Panc1 (cell line): ENCODE results near the gene HGF. TPM values are rescaled to one million over a fixed set of nuclear protein-coding genes. Genes with fewer than 3 reads are reported as not detected.

Source experiments
- ATAC-seq: fragments of 200-7000 bp; cut with Tn5 transposase; 2 replicates; pipeline ENCODE4 v1.9.1; 2020; ENCODE audit warnings: mild to moderate bottlenecking, moderate library complexity
- BruUV-seq: library from RNA; stranded (reverse); fragments of 400-500 nt; replicated peaks from 2 replicates; lab custom pipeline; 2021; lab: Mats Ljungman, UMichigan
- CTCF ChIA-PET: fragments of 300-600 bp; sonication (Branson Sonifier 250); formaldehyde crosslinking; loops from one replicate; lab custom pipeline; 2022; ENCODE audit warnings: antibody characterized with exemption; lab: Charles Lee
- POLR2A ChIA-PET: fragments of 300-600 bp; sonication (Branson Sonifier 250); formaldehyde crosslinking; loops from one replicate; lab custom pipeline; 2022; ENCODE audit warnings: antibody characterized with exemption; lab: Charles Lee
- DNase-seq: peaks from one replicate; pipeline ENCODE4 v3.0.0-alpha.2; 2010; ENCODE audit warnings: low read depth, low spot score
- H3K27ac ChIP-seq: 2 replicates; pipeline ENCODE4 v1.5.1; 2011; ENCODE audit warnings: mild to moderate bottlenecking, low read length, inconsistent platforms
- H3K27me3 ChIP-seq: fragments of 200-500 bp; sonication (Bioruptor generic); 2 replicates; pipeline ENCODE4 v1.6.0; 2014; ENCODE audit warnings: low read length, inconsistent platforms; ENCODE audit not compliant: control insufficient read depth, insufficient read depth
- H3K36me3 ChIP-seq: fragments of 200-500 bp; sonication (Bioruptor generic); 2 replicates; pipeline ENCODE4 v1.5.1; 2014; ENCODE audit warnings: inconsistent platforms, mild to moderate bottlenecking, low read length, moderate library complexity; ENCODE audit not compliant: control insufficient read depth, insufficient read depth
- H3K4me1 ChIP-seq: 2 replicates; pipeline ENCODE4 v1.5.1; 2011; ENCODE audit warnings: inconsistent platforms, mild to moderate bottlenecking, low read length, moderate library complexity; ENCODE audit not compliant: control insufficient read depth, insufficient read depth
- H3K4me3 ChIP-seq, 2 experiments: 2 replicates each; pipeline ENCODE4 v1.5.1; 2011 to 2012; ENCODE audit warnings: low read depth in 2 of 2, low read length in 2 of 2, mild to moderate bottlenecking in 2 of 2, inconsistent platforms in 1 of 2, moderate library complexity in 1 of 2
- H3K9me3 ChIP-seq: fragments of 200-500 bp; sonication (Bioruptor generic); 2 replicates; pipeline ENCODE4 v1.5.1; 2014; ENCODE audit warnings: low read depth, mild to moderate bottlenecking, inconsistent platforms, low read length, moderate library complexity; ENCODE audit not compliant: control insufficient read depth, insufficient read depth
- POLR2AphosphoS5 ChIP-seq: IDR thresholded peaks from 2 replicates; pipeline ENCODE4 v1.6.1; 2012; ENCODE audit warnings: mild to moderate bottlenecking, low read depth, low read length, moderate library complexity
- SIN3A ChIP-seq: IDR thresholded peaks from 2 replicates; pipeline ENCODE4 v1.6.1; 2012; ENCODE audit warnings: low read depth, mild to moderate bottlenecking, low read length, moderate library complexity, borderline replicate concordance; ENCODE audit not compliant: insufficient read depth
- TCF7L2 ChIP-seq: IDR thresholded peaks from 2 replicates; pipeline ENCODE4 v1.6.1; 2011; ENCODE audit warnings: mild to moderate bottlenecking, low read depth, low read length, inconsistent platforms
- in situ Hi-C: cut with HindIII; loops from 2 replicates; pipeline ENCODE4 v1.10.0; 2016; ENCODE audit warnings: low sequenced_read_pairs, low pct_unique_long_range_greater_than_20kb
- intact Hi-C: fragments of 100-400 bp; cut with micrococcal nuclease; formaldehyde crosslinking; loops from one replicate; pipeline ENCODE4 v1.10.0; 2022; ENCODE audit not compliant: unreplicated experiment
- total RNA-seq: library from RNA; stranded (reverse); gene quantifications from one replicate; pipeline ENCODE4 v1.2.1, GENCODE V29; 2021; ENCODE audit not compliant: unreplicated experiment
- TF ChIP-seq, protein P1 (sequence below), 2 experiments: IDR thresholded peaks; 2 replicates each; pipeline ENCODE4 v1.6.1; 2011 to 2012; ENCODE audit warnings: low read depth in 2 of 2, control low read depth in 1 of 2, low read length in 1 of 2, mild to moderate bottlenecking in 1 of 2, moderate library complexity in 1 of 2; ENCODE audit not compliant: insufficient read depth in 1 of 2
- TF ChIP-seq, protein P2 (sequence below): fragments of 450-650 bp; IDR thresholded peaks from 2 replicates; pipeline ENCODE4 v1.5.1; 2017; ENCODE audit warnings: mild to moderate bottlenecking

The HGF gene
- total RNA-seq, 1 experiment from 2014 or later, result 0.49 TPM

GRCh38 chr7:81780914-81781693 is 11.3 kb upstream of the HGF start:
- ATAC-seq, result no peak
- H3K4me1 ChIP-seq, result no peaks in the 10 kb centered on the region
- TF ChIP-seq POLR2AphosphoS5 (no peak), SIN3A (no peak), TCF7L2 (no peak)
- TF ChIP-seq, protein P1, sequence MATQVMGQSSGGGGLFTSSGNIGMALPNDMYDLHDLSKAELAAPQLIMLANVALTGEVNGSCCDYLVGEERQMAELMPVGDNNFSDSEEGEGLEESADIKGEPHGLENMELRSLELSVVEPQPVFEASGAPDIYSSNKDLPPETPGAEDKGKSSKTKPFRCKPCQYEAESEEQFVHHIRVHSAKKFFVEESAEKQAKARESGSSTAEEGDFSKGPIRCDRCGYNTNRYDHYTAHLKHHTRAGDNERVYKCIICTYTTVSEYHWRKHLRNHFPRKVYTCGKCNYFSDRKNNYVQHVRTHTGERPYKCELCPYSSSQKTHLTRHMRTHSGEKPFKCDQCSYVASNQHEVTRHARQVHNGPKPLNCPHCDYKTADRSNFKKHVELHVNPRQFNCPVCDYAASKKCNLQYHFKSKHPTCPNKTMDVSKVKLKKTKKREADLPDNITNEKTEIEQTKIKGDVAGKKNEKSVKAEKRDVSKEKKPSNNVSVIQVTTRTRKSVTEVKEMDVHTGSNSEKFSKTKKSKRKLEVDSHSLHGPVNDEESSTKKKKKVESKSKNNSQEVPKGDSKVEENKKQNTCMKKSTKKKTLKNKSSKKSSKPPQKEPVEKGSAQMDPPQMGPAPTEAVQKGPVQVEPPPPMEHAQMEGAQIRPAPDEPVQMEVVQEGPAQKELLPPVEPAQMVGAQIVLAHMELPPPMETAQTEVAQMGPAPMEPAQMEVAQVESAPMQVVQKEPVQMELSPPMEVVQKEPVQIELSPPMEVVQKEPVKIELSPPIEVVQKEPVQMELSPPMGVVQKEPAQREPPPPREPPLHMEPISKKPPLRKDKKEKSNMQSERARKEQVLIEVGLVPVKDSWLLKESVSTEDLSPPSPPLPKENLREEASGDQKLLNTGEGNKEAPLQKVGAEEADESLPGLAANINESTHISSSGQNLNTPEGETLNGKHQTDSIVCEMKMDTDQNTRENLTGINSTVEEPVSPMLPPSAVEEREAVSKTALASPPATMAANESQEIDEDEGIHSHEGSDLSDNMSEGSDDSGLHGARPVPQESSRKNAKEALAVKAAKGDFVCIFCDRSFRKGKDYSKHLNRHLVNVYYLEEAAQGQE (IDR thresholded peaks at IDR 0.05; ENCODE audit: insufficient read depth in 1 of 2, low read depth in 2 of 2, low read length in 1 of 2), result no peak
- TF ChIP-seq, protein P2, sequence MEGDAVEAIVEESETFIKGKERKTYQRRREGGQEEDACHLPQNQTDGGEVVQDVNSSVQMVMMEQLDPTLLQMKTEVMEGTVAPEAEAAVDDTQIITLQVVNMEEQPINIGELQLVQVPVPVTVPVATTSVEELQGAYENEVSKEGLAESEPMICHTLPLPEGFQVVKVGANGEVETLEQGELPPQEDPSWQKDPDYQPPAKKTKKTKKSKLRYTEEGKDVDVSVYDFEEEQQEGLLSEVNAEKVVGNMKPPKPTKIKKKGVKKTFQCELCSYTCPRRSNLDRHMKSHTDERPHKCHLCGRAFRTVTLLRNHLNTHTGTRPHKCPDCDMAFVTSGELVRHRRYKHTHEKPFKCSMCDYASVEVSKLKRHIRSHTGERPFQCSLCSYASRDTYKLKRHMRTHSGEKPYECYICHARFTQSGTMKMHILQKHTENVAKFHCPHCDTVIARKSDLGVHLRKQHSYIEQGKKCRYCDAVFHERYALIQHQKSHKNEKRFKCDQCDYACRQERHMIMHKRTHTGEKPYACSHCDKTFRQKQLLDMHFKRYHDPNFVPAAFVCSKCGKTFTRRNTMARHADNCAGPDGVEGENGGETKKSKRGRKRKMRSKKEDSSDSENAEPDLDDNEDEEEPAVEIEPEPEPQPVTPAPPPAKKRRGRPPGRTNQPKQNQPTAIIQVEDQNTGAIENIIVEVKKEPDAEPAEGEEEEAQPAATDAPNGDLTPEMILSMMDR, result no peak
- no peak overlapping the region for H3K4me3 ChIP-seq
- no peak for DNase-seq
- POLR2A ChIA-PET, result no interaction called here
- no TSS peak for BruUV-seq
- H3K36me3 ChIP-seq, result no peaks in the 10 kb centered on the region
- CTCF ChIA-PET, result no interaction called here
- 0 out of 2 replicates have a peak, but pooled peaks cover 2% of the 10 kb centered on the region for H3K27me3 ChIP-seq
- no peaks in the 10 kb centered on the region for H3K9me3 ChIP-seq
- intact Hi-C loops, result no loop called here
- in situ Hi-C loops, result no loop called here
- H3K27ac ChIP-seq, result no peak overlapping the region

- ATAC-seq (no peak), DNase-seq (no peak)
- Histone ChIP-seq H3K36me3 (no peaks in the 10 kb centered on the region), H3K4me3 (no peak overlapping the region), H3K4me1 (no peaks in the 10 kb centered on the region), H3K9me3 (no peaks in the 10 kb centered on the region), H3K27me3 (0 out of 2 replicates have a peak, but pooled peaks cover 2% of the 10 kb centered on the region), H3K27ac (no peak overlapping the region)
- in situ Hi-C loops, result no loop called here
- TF ChIP-seq, protein P2, result no peak
- TF ChIP-seq POLR2AphosphoS5, result no peak
- TF ChIP-seq SIN3A, result no peak
- TF ChIP-seq, protein P1 (IDR thresholded peaks at IDR 0.05; ENCODE audit: insufficient read depth in 1 of 2, low read depth in 2 of 2, low read length in 1 of 2), result no peak
- no peak for TF ChIP-seq TCF7L2
- BruUV-seq, result no TSS peak
- ChIA-PET POLR2A (no interaction called here), CTCF (no interaction called here)
- intact Hi-C loops, result no loop called here
Measured at GRCh38 chr7:81779706-81780105, 9.9 kb upstream of the HGF start.
